ENCODE measurements around the gene ELAVL2.

Gene ELAVL2

DNA sequence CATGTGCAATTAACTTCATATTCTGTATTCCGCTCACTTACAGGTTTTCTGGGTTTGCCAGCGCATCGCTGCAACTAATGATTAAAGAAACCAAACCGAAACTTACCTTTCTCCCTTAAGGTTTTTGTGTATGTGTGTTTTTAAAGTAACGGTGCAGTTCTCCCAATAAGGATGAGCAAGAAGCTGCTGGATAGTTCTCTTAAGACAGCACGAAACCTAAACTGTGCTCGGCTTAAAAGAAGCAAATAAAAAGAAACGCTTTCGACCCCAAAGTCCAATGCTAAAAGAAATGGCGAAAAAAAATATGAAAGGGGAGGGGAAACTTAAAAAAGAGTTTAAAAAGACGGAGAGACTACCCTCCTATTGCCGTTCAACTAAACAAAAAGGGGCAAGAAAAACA, 340 bp downstream of the ELAVL2 start:
- Mint-ChIP-seq H3K4me3 (no peak overlapping the region), H3K4me1 (ENCODE audit: low read depth) (no peaks in the 10 kb centered on the region), H3K9me3 (no peaks in the 10 kb centered on the region), H3K27me3 (ENCODE audit: low read depth) (peaks cover 20% of the 10 kb centered on the region), H3K27ac (no peak overlapping the region), H3K36me3 (ENCODE audit: low read depth) (no peaks in the 10 kb centered on the region)
- no peak for DNase-seq (ENCODE audit: low spot score)

DNA sequence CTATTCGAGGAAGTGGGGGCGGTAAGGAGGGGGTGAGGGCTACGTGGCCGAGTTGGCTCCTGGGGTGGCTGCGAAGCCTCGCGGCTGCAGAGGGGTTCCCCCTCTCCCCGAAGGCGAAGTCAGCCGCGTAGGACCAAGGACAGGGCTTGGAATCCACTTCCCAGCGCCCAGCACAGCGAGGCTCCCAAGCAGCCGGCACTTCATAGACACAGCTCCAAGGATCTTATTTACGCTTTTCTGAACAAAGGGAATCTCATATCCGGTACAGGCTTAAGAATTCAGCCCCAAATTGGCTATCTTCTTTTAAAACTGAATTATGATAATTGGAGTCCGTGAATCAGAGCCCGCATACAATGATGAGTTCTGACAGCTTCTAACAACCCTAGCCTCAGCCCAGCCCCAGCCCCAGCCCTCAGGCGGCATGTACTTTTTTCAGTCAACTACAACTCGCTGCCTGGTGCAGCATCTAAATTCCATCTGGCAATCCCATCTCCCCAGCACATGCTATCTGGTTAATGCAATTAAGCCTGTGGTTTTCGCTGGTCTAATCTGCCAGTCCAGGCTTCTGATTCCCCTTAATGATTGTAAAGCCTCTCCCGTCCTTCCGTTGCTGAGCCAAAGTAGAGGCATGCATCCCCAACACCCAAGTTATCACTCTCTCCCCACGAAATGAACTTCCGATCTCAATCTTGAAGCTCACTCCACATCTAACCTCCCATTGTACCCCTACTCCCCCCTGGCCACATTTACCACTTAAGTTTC, 1.0 kb downstream of the ELAVL2 start:
- H3K4me1 Mint-ChIP-seq (ENCODE audit: low read depth): no peaks in the 10 kb centered on the region
- peaks cover 17% of the 10 kb centered on the region for H3K27me3 Mint-ChIP-seq (ENCODE audit: low read depth)
- H3K9me3 Mint-ChIP-seq: no peaks in the 10 kb centered on the region
- no peaks in the 10 kb centered on the region for H3K36me3 Mint-ChIP-seq (ENCODE audit: low read depth)
- no peak overlapping the region for H3K4me3 Mint-ChIP-seq
- no peak for DNase-seq (ENCODE audit: low spot score)
- no peak overlapping the region for H3K27ac Mint-ChIP-seq

DNA sequence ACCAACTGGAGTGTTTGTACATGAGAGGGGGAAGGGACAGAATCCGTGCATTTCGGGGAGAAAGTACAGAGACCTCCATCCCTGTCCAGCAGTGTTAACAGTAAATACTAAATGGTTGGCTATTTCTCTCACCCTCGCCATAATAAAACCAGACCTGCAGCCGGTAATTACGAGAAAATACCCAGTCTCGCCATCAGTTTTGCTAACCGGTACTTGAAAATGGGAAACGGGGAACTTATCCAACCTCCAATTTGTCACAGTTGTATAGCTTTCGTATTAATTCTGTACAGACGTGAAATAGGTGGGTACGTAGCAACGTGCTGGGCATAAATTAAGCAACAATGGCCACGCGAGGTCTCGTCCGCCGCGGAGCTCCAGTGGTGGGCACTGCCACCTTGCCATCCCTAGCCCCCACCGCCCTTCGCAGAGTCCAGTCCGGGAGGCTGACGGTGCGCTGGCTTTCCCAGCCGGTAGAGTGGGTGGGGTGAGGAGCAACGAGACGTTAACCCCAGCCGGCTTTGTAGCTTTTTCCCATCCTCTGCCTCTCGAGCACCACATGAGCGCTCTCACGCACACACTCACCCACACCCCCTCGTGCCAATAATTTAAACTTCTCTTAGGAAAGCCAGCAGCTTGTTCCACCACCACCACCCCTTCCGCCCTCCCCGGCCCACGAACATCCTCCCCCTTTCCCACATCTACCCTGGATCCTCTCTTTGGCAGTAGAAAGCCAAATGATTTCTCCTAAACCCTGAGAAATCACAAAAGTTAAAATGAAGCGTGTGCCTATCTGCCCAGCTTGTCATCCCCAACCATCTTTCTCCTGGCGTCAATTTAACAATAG, 1.8 kb downstream of the ELAVL2 start:
- no peaks in the 10 kb centered on the region for H3K9me3 Mint-ChIP-seq
- H3K36me3 Mint-ChIP-seq (ENCODE audit: low read depth): no peaks in the 10 kb centered on the region
- H3K27me3 Mint-ChIP-seq (ENCODE audit: low read depth): peaks cover 19% of the 10 kb centered on the region
- no peak for DNase-seq (ENCODE audit: low spot score)
- no peak overlapping the region for H3K4me3 Mint-ChIP-seq
- no peak overlapping the region for H3K27ac Mint-ChIP-seq
- H3K4me1 Mint-ChIP-seq (ENCODE audit: low read depth): no peaks in the 10 kb centered on the region

DNA sequence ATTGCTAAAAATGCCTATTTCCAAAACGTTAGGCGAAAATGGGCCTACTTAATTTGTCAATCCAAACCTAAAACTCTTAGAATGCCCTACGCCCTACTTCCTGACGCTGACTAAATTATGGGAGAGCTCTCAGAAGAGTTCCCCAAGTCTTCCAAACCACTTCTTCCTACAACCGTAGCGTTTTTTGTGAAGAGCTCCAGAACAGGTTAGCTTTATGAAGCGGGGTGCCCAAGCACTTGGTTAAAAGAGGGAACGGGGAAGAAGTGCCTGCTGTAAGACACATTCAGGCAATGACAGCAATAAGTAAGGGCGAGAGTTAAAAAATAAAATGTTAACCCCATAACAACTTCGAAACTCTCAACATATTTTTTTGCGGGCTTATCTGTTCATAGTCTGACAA, 2.8 kb downstream of the ELAVL2 start:
- Mint-ChIP-seq H3K4me1 (ENCODE audit: low read depth) (no peaks in the 10 kb centered on the region), H3K36me3 (ENCODE audit: low read depth) (no peaks in the 10 kb centered on the region), H3K4me3 (no peak overlapping the region), H3K27me3 (ENCODE audit: low read depth) (peaks cover 19% of the 10 kb centered on the region), H3K9me3 (no peaks in the 10 kb centered on the region), H3K27ac (no peak overlapping the region)
- no peak for DNase-seq (ENCODE audit: low spot score)

DNA sequence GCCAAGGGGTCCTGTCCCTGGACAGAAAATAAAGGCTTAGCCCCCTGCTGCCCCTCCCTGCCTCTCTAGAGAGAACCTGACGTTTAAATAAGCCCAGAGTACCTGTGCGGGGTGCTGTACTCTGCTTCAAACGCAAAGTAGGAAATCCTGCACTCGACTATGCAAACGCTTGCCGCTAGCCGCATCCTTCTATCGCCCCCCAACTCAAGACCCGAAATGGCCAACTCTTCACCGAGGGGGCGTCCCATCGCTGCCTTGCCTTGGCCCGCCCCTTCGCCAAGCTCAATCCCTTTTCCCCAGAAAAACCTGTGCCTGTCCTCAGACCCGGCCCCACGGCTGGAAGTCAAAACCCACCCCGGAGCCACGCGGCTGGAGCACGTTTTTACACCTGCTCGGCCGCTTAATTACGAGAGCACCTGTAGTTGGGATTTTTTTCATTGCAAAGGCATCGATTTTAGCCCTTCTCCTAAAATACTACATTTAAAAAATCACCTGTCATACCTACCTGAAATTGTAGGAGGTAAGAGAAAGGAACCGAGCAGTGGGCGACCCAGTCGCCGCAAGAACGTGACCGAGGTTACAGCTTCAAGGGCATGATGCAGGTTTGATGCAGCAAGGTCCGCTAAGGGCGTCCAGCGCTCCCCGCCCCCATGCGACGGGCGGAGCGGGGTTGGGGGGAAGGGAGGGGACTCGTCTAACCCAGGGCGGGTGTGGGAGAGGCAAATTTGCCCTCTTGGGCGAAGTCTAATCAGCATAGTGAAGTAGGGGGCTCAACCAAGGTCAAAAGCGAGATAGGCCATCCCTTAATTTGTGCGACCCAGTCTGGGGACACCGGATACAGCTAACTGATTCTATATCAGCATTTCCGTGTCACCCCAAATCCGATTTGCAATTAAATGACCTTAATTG, 3.5 kb downstream of the ELAVL2 start:
- Mint-ChIP-seq H3K27me3 (ENCODE audit: low read depth) (peaks cover 19% of the 10 kb centered on the region), H3K36me3 (ENCODE audit: low read depth) (no peaks in the 10 kb centered on the region), H3K4me1 (ENCODE audit: low read depth) (no peaks in the 10 kb centered on the region), H3K4me3 (no peak overlapping the region), H3K9me3 (no peaks in the 10 kb centered on the region), H3K27ac (no peak overlapping the region)
- no peak for DNase-seq (ENCODE audit: low spot score)

DNA sequence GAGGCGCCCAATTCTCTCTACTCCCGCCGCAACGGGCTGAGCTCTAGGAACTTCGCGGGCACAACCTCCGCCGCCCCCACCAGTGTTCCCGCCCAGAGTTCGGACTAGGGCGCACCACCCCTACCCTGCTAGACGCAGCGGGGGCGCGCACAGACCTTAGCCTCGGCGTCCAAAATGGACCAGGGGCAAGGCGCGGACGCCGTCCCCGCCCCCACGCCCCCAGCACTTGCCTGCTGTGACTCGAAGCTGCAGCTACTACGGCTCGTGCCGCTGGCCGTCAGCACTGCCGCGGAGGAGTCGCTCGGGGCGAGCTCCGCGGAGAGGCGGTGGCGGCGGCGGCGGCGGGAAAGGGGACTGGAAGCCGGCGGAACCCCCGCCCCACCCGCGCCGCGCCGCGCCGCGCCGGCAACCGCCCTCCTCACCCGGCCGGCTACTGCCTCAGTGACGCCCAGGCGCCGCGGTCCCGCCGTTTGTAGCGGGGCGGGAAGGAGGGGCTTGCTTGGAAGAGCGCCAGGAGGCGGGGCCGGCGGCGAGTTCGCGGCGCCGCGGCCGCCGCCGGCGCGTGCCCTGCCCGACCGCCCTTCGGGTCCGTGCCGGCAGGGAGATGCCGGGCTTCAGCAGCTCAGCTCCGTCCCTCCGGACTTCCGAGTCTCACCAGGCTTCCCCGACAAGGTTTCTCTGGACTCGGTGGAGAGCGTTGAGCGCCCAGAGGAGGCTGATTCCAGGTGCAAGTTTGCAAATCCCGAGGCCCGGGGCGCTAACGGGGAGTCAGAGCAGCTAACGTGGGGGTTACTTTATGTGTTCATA, 4.5 kb downstream of the ELAVL2 start:
- DNase-seq (ENCODE audit: low spot score): no peak
- H3K4me1 Mint-ChIP-seq (ENCODE audit: low read depth): no peaks in the 10 kb centered on the region
- no peaks in the 10 kb centered on the region for H3K36me3 Mint-ChIP-seq (ENCODE audit: low read depth)
- H3K27ac Mint-ChIP-seq: no peak overlapping the region
- peaks cover 2% of the 10 kb centered on the region for H3K9me3 Mint-ChIP-seq
- H3K4me3 Mint-ChIP-seq: no peak overlapping the region
- H3K27me3 Mint-ChIP-seq (ENCODE audit: low read depth): peaks cover 19% of the 10 kb centered on the region

DNA sequence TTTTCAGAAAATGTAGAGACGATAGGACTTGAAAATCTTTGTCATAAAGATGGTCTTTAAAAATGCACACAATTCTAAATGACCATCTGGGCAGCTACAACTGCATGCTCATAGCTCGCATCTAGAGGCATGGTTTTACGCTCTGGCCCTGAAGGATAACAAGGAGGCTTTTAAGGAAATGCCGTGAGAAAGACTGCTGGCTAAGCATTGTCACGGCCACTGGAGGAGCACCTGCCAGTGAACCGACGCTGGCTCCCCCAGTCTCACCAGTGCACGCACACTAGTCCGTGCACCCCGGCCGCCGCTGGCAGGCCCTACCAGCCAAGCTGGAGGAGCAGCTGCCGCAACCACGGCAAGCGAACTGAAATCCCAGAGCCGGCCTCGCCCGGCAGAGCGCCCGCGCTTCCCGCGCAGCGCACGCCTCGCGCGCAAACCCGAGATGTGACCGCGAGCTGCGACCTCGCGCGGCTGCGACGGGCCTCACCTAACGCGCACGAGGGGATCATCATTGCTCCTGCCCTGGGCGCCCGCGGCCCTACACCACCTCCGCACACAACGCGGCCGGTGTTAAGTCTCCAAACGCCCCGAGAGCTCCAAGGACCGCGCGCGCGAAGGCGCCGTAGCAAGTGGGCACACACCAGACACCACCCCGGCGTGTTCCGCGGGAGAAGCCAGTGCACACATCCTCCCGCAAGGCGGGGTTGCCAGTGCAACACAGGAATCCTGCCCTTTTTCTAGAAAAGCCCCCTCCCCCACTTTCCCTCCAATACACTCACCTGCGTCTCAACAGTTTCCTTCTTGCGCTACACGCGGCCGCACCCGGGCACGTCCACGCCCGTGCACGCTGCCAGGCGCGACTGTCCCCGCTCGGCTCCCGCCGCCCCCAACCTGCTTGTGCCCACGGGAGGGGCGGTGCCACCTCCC, 5.3 kb downstream of the ELAVL2 start:
- no peak for DNase-seq (ENCODE audit: low spot score)
- H3K27ac Mint-ChIP-seq: no peak overlapping the region
- H3K4me3 Mint-ChIP-seq: no peak overlapping the region
- H3K36me3 Mint-ChIP-seq (ENCODE audit: low read depth): no peaks in the 10 kb centered on the region
- H3K9me3 Mint-ChIP-seq: peaks cover 2% of the 10 kb centered on the region
- no peaks in the 10 kb centered on the region for H3K4me1 Mint-ChIP-seq (ENCODE audit: low read depth)
- peaks cover 19% of the 10 kb centered on the region for H3K27me3 Mint-ChIP-seq (ENCODE audit: low read depth)

DNA sequence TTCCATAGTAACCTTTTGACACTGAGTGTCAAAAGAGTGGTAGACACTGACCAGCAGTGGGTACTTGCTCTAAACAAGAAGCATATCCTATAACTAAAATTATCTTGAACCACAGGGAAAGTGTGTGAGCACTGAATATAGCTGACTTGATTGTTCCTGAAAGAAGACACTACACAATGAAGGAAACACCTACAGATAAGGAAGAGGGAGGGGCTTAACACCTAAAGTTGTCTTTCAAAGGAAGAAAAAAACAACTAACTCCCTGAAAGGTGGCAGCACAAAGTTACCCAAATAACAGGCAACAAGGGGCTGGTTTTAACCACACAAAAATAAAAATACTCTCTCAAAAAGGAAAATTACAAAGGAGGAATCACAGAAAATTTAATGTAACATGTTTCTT, 6.6 kb downstream of the ELAVL2 start:
- Mint-ChIP-seq H3K36me3 (ENCODE audit: low read depth) (no peaks in the 10 kb centered on the region), H3K4me3 (no peak overlapping the region), H3K27me3 (ENCODE audit: low read depth) (peaks cover 19% of the 10 kb centered on the region), H3K4me1 (ENCODE audit: low read depth) (no peaks in the 10 kb centered on the region), H3K27ac (no peak overlapping the region), H3K9me3 (peaks cover 2% of the 10 kb centered on the region)
- no peak for DNase-seq (ENCODE audit: low spot score)

DNA sequence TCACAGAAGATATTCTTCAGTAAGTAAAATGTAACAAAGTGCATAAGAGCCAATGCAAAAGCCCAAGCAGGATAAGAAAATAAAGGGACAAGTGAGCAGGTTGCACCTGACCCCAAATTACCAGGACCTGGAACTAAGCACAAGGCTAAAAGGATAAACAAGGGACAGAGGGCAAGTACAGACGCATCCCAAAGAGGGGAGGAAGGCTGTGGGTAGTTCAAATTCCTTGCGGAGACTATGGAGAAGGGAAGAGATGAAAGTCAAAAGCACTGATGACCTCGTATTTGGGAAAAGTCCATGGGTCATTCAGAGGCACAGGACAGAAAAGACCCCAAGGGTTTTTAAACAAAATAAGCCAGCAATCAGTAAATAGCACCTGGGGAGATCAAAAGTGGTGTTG, 11.8 kb downstream of the ELAVL2 start:
- Mint-ChIP-seq H3K4me1 (ENCODE audit: low read depth) (no peaks in the 10 kb centered on the region), H3K27ac (no peak overlapping the region), H3K9me3 (peaks cover 9% of the 10 kb centered on the region), H3K27me3 (ENCODE audit: low read depth) (no peaks in the 10 kb centered on the region), H3K36me3 (ENCODE audit: low read depth) (no peaks in the 10 kb centered on the region), H3K4me3 (no peak overlapping the region)
- no peak for DNase-seq (ENCODE audit: low spot score)

DNA sequence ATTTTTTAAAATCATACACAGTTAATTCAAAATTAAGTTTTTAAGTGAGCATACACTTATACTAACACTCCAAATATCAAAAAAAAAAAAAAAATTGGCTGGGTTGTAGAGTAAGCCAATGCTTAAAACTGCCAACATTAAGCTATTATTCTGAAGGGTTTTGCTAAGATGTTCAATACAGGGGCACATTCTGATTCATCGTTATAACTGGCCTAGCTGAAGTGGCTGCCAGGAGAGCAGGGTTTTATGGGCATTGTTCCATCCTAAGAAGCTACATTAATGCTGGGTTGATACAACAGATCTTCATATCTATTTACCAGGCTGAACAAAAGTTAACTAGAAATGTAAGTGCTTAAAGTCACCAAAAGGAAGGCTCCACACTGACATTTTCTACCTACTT, 13.4 kb downstream of the ELAVL2 start:
- Mint-ChIP-seq H3K4me1 (ENCODE audit: low read depth) (no peaks in the 10 kb centered on the region), H3K27ac (no peak overlapping the region), H3K36me3 (ENCODE audit: low read depth) (no peaks in the 10 kb centered on the region), H3K27me3 (ENCODE audit: low read depth) (no peaks in the 10 kb centered on the region), H3K4me3 (no peak overlapping the region), H3K9me3 (peaks cover 9% of the 10 kb centered on the region)
- DNase-seq (ENCODE audit: low spot score): no peak

DNA sequence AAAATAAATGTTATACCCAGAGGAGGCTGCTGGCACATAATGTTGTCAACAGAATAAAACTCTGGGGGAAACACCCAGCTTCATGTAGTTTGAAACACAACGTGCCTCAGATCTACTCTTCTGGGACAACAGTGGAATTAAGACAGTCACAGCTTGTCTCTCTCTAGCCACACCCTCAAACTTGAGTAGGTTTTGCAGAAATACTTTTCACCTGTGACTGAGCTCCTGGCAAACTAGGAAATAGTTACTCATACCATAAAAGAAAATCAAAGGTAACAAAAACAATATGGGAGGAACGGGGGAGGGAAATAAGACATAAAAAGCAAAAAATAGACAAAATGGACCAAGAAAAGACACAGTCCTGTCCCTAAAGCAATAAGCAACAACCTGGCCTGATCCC, 14.4 kb downstream of the ELAVL2 start:
- DNase-seq (ENCODE audit: low spot score): no peak
- Mint-ChIP-seq H3K4me1 (ENCODE audit: low read depth) (no peaks in the 10 kb centered on the region), H3K9me3 (peaks cover 7% of the 10 kb centered on the region), H3K4me3 (no peak overlapping the region), H3K36me3 (ENCODE audit: low read depth) (no peaks in the 10 kb centered on the region), H3K27me3 (ENCODE audit: low read depth) (no peaks in the 10 kb centered on the region), H3K27ac (no peak overlapping the region)

DNA sequence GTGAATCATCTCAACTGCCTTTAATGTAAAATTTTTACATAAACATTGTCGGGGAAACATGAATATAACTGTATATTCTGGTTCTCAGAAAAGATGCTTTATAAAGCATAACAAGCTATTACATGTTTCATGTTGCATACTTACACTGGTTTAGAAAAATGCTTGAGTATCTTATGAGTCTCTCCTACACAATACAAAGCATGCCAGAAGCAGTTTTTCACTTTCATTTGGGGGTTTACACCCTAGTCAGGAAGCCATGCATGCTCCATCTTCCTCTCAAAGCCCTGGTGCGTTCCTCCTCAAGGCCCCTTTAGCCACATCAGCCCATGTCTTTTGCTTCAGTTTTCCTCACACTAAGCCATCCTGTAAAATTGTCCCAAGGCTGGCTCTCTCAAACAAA, 22.8 kb downstream of the ELAVL2 start:
- DNase-seq (ENCODE audit: low spot score): no peak
- no peaks in the 10 kb centered on the region for H3K27me3 Mint-ChIP-seq (ENCODE audit: low read depth)
- no peaks in the 10 kb centered on the region for H3K36me3 Mint-ChIP-seq (ENCODE audit: low read depth)
- H3K27ac Mint-ChIP-seq: no peak overlapping the region
- no peak overlapping the region for H3K4me3 Mint-ChIP-seq
- peaks cover 20% of the 10 kb centered on the region for H3K9me3 Mint-ChIP-seq
- no peaks in the 10 kb centered on the region for H3K4me1 Mint-ChIP-seq (ENCODE audit: low read depth)

Data from T-helper 2 cell treated with Interferon-gamma antibody and Interleukin-4, amounts not matched to agents 5 μg/mL and 100 μg/mL, for 36 hours (primary cell).